SH-SY5Y (cell line): ENCODE data around the gene MADD.

Experiments
- GATA2 ChIP-seq: IDR thresholded peaks from 2 replicates; pipeline ENCODE4 v1.6.1; 2011; ENCODE audit warnings: mild to moderate bottlenecking, low read depth, low read length
- GATA3 ChIP-seq: IDR thresholded peaks from 2 replicates; pipeline ENCODE4 v1.6.1; 2011; ENCODE audit warnings: low read depth, mild to moderate bottlenecking, low read length, moderate library complexity

Gene MADD

GRCh38 chr11:47342036-47342803, 72.3 kb downstream of the MADD start:
- no peak for TF ChIP-seq GATA2
- TF ChIP-seq GATA3 = no peak

GRCh38 chr11:47342854-47343253, 72.9 kb downstream of the MADD start:
- TF ChIP-seq GATA3 = no peak
- TF ChIP-seq GATA2 = no peak

DNA sequence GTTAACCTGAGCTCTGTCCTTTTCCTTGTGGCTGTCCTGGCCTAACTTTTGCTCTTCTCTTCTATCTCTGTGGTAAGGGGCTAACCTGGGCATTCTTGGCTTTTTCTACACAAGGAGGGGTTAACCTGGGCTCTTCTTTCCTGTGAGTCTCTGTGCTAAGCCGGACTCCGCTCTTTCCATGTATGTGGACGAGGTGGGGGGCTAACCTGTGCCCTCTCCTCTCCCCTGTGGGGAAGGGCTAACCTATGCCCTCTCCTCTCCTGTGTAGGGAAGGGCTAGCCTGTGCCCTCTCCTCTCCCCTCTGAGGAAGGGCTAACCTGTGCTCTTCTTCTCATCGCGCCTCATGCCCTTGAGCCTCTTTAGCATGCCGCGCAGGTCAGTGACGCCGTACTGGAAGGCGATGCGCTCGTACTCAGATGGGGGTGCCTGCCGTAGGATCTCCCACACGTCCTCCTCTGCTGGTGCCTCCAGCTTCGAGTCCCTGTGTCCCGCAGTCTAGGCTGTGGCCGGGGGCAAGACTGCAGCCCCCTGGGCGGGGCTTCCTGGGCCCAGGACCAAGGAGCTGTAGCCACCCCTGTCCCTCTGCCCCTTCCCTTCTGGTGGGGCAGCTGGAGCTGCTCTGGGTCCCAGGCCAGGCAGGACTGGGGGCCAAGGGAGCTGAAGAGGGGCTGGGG, 76.1 kb downstream of the MADD start:
- TF ChIP-seq GATA3 (no peak), GATA2 (no peak)

DNA sequence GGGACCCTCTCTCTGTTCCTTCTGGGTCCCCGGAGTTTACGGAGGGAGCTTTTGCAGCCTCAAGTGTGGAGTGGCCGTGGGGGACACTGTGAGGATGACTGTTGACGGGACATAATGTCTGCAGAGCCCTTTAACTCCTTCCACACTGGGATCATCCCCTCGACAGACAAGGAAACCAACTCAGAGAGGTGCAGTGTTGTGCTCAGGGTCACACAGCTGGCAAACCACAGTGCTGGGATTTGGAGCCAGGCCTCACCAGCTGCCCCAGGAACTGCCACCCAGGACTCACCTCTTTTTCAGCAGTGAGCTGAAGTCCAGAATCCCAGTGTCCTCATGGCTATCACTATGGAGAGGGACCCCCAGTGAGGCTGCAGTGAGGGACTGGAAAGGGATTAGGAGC, 77.2 kb downstream of the MADD start:
- no peak for TF ChIP-seq GATA3
- no peak for TF ChIP-seq GATA2

DNA sequence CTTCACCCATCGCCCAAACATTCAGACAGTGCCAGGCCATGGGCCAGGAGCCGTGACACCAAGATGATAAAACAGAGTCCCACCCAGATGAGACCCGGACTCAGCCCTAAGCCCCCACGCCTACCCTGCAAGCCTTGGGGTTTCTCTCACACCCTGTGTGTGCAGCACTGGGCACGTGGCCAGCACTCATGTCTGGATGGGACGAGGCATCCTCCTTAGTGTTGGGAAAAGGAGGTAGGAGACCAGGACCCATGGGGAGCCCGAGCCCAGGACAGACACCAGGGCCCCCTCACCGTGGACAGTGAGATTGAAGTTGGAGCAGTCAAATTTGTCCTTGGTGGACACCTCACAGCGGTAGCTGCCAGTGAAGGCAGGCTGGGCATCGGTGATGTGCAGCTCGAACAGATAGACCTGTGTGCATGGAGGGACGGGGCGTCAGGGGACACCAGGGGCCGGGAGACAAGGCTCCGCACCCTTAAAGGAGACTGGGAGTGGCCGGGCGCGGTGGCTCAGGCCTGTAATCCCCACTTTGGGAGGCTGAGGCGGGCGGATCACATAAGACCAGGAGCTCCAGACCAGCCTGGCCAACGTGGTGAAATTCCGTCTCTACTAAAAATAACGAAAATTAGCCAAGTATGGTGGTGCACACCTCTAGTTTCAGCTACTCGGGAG, 78.3 kb downstream of the MADD start:
- TF ChIP-seq GATA3 = no peak
- no peak for TF ChIP-seq GATA2

DNA sequence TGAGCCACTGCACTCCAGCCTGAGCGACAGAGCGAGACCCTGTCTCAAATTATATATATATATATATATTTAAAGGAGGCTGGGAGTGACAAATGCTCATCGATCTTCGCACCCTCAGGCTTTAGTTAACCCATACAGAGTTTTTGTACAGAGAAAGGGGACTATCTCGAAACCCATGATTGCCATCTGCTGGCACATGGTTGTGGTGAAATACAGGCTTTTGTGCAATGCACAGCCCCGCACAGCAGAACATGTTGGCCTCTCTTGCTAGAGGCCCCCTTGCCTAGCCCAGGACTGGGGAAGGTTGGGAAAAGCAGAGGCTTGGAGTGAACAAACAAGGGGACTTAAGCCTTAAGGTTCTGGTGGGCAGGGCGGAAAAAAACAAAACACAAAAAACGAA, 78.9 kb downstream of the MADD start:
- no peak for TF ChIP-seq GATA3
- no peak for TF ChIP-seq GATA2

DNA sequence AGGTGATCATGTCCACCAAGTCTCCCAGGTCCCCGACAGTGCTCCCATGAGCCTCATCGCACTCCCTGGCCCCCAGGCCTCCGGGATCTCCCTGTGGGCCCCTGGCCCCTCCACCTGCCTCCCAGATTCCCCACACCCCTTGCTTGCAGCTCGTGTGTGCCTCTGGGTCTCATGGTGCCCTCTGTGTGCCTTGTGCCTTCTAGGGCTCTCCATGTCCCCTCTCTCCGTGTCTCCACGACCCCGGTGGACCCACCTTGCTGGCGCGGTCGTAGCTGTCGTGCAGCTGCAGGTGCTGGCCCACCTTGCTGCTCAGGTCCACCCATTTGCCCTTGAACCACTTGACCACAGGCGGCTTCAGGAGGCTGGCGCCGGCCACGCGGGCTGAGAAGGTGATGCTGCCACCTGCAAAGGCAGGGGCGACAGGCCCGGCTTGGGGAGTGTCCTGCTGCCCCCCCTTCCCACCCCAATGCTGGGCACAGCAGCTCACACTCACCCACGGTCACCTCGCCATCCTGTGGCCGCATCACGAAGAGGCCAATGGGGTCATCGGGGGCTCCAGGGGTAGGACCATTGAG, 79.7 kb downstream of the MADD start:
- TF ChIP-seq GATA3 (no peak), GATA2 (no peak)

- no peak for TF ChIP-seq GATA3
- TF ChIP-seq GATA2 = no peak
Observed at GRCh38 chr11:47350315-47350714, 80.4 kb downstream of the MADD start.

DNA sequence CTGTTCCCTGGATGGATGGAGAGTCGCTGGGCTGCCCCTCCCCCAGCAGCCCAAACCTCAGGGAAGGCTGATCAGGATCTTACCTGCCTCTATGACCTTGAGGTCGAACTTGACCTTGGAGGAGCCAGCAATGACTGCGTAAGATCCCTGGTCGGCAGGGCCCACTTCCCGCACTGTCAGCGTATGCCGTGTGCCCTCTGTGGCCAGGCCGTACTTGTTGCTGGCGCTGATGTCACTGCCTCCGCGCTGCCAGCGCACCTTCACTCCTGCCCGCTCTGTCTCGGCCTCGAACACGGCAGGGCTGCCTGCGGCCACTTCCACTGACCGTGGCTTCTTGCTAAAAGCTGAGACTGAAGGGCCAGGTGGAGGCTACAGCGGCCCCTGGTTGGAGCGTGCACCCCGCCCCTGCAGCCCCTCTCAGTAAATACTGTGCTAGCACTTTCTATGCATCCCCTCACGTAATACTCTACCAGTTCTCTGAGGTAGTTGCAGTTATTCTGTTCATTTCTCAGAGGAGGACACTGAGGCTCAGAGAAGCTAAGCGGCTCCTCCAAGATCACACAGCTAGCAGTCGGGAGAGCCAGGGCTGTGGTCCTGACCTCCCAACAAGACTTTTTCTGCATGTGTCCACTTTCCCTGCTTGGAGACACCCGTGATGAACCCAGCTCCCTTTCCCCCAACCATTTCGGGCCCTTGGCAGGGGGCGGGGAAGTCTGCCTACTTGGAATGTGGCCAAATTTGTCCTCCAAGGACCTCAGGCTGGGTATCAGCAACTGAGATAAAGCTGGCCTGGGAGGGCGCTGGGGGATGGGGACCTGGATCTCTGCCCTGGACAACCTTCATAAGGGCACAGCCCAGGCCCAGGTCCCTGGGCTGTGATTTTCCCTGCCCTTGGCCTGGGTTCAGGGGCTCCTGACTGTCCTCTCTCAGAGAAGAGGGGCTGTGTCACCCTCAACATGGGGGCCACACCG, 81.5 kb downstream of the MADD start:
- TF ChIP-seq GATA3 = no peak
- TF ChIP-seq GATA2 = peak; percentile 36; the same call in 1 of the 2 replicates

DNA sequence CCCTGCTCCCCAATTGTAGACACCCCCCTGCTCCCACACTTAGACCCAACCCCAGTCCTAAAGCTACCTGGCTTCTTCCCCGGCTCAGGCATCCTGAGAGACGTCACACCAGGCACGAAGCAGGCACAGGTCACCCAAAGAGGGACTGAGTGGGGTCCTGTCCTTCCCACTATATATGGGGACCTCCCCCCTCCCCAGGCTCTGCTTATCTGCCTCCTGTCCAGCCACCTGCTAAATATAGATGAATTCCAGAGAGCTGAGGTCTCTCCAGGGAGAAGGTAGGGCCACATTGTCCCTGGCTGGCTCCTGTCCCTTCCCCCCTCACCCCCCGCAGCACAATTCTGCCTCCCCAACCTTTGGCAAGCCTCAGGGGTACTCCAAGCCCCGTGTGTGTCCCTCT, 82.6 kb downstream of the MADD start, which contains the start of gene MYBPC3:
MYBPC3 (minus strand) TSS at position 147 of the 400 bp plus-strand sequence; CDS start at position 92, 55 bp downstream.
- TF ChIP-seq GATA3 (no peak), GATA2 (no peak)

DNA sequence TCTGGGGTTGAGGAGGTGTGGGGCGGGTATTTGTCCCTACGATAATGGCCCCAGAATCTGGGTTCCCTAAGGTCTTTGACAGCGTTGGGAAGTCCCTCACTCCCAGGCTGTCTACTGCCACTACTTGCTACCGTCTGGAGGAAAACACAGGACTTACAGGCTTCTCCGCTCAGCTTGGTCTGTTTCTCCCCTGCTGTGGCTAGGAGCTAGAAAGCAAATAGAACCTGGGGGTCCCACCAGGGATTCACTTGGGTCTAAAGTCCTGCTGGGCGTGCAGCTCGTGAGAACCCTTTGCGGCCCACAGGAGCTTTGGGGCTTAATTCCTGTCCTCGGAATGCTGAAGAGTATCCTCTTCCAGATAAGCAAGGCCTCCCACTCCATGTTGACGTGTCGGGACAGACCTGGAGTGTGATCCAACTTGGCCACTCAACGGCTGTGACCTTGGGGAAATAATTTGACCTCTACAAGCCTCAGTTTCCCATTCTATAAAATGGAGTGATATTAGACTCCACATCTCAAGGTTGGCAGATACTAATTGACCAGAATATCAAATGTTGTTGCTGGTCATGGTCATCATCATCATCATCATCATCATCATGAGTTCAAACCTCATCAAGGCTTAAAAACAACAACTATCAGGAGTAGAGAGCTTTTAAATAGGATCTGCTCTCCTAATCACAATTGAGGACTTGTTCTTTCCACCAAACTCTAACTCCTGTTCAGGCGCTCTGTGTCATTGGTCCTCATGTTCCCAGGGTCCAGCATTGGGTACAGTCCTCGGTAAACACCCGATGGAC, 84.2 kb downstream of the MADD start:
- TF ChIP-seq GATA3 = no peak
- TF ChIP-seq GATA2 = no peak

DNA sequence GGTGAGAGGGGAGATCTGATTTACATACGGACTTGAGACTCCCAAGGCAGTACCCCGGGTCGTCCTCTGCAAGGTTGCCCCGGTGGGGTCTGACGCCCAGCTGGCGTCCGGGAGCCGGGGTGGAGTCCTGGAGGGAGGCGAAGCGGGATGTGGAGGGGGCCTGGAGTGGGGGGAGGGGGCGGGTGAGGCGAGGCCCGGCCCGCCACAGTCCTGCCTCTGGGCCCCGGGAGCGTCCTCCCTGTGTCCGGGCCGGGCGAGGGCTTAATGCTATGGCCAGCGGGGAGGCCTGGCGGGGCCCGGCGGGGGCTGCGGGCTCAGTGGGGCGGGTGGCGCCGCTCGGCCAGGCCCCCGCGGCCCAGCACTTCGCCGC, 85.0 kb downstream of the MADD start:
- TF ChIP-seq GATA3 = no peak
- no peak for TF ChIP-seq GATA2
